SK-N-SH (cell line): ENCODE results near the gene PACSIN3. TPM values are rescaled to one million over a fixed set of nuclear protein-coding genes. Genes with fewer than 3 reads are reported as not detected.

Experiments
- CTCF ChIA-PET: fragments of 300-600, 350-600 bp; formaldehyde crosslinking; extraction: SDS; loops from one replicate; lab custom pipeline; 2021; lab: Yijun Ruan, JAX
- POLR2A ChIA-PET: fragments of 350-600 bp; sonication (Branson Sonifier 250); formaldehyde crosslinking; extraction: SDS; loops from one replicate; lab custom pipeline; 2020; ENCODE audit warnings: antibody characterized with exemption, inconsistent platforms; lab: Yijun Ruan, JAX
- DNase-seq: peaks from one replicate; pipeline ENCODE4 v3.0.0; 2012
- H2AFZ ChIP-seq: fragments of 200-600 bp; sonication (generic); 2 replicates; pipeline ENCODE4 v1.8.1; 2016; ENCODE audit warnings: antibody characterized with exemption, mild to moderate bottlenecking, low read depth
- H3F3A ChIP-seq: fragments of 200-600 bp; sonication (generic); replicated peaks from 2 replicates; pipeline ENCODE3; 2016; ENCODE audit warnings: antibody characterized with exemption, mild to moderate bottlenecking; ENCODE audit not compliant: insufficient read depth
- H3K27ac ChIP-seq, 2 experiments: fragments of 200-500 bp in 1 of 2; fragments of 200-600 bp in 1 of 2; sonication (Bioruptor generic) in 1 of 2; sonication (generic), shearing (Covaris generic) in 1 of 2; 2 replicates each; pipeline versions ENCODE4 v1.5.1 to v1.6.1; 2014 to 2016; ENCODE audit warnings: low read depth in 2 of 2, inconsistent platforms in 1 of 2, low read length in 1 of 2, mild to moderate bottlenecking in 1 of 2, mixed read lengths in 1 of 2
- H3K27me3 ChIP-seq: fragments of 200-600 bp; sonication (generic), shearing (Covaris generic); 2 replicates; pipeline ENCODE4 v1.6.1; 2016; ENCODE audit warnings: mixed run types; ENCODE audit not compliant: insufficient read depth
- H3K36me3 ChIP-seq, 2 experiments: fragments of 200-500 bp in 1 of 2; fragments of 200-600 bp in 1 of 2; sonication (Bioruptor generic) in 1 of 2; sonication (generic) in 1 of 2; replicated peaks in 1 of 2; 2 replicates each; pipeline versions ENCODE3 to v1.5.1; 2014 to 2016; ENCODE audit warnings: low read length in 1 of 2, mild to moderate bottlenecking in 1 of 2; ENCODE audit not compliant: insufficient read depth in 2 of 2, control insufficient read depth in 1 of 2
- H3K4me1 ChIP-seq, 2 experiments: fragments of 200-500 bp in 1 of 2; fragments of 200-600 bp in 1 of 2; sonication (Bioruptor generic) in 1 of 2; sonication (generic), shearing (Covaris generic) in 1 of 2; 2 replicates each; pipeline versions ENCODE4 v1.5.1 to v1.6.1; 2014 to 2016; ENCODE audit warnings: low read depth in 1 of 2, low read length in 1 of 2, mixed run types in 1 of 2; ENCODE audit not compliant: insufficient read depth in 2 of 2, control insufficient read depth in 1 of 2
- H3K4me2 ChIP-seq: fragments of 200-600 bp; sonication (generic), shearing (Covaris generic); 2 replicates; pipeline ENCODE4 v1.6.1; 2017; ENCODE audit warnings: mixed run types
- H3K4me3 ChIP-seq, 2 experiments: fragments of 200-500 bp in 1 of 2; fragments of 200-600 bp in 1 of 2; sonication (Bioruptor generic) in 1 of 2; sonication (generic), shearing (Covaris generic) in 1 of 2; 2 replicates each; pipeline versions ENCODE4 v1.5.1 to v1.8.1; 2014 to 2016; ENCODE audit warnings: low read depth in 2 of 2, inconsistent platforms in 1 of 2, low read length in 1 of 2, mild to moderate bottlenecking in 1 of 2, mixed read lengths in 1 of 2, moderate library complexity in 1 of 2
- H3K79me2 ChIP-seq: fragments of 200-600 bp; sonication (generic); 2 replicates; pipeline ENCODE4 v1.8.1; 2017; ENCODE audit warnings: mild to moderate bottlenecking; ENCODE audit not compliant: insufficient read depth
- H3K9ac ChIP-seq: fragments of 200-600 bp; sonication (generic); 2 replicates; pipeline ENCODE4 v1.6.1; 2017; ENCODE audit warnings: mixed run types
- H3K9me2 ChIP-seq: fragments of 200-600 bp; sonication (generic); 2 replicates; pipeline ENCODE4 v1.6.1; 2017; ENCODE audit warnings: mixed run types
- H3K9me3 ChIP-seq: fragments of 200-600 bp; sonication (generic); 2 replicates; pipeline ENCODE4 v1.6.1; 2017; ENCODE audit warnings: mixed run types, mild to moderate bottlenecking, moderate library complexity
- H4K20me1 ChIP-seq: fragments of 200-600 bp; sonication (generic); 2 replicates; pipeline ENCODE4 v1.6.1; 2017; ENCODE audit warnings: mild to moderate bottlenecking, mixed run types; ENCODE audit not compliant: insufficient read depth
- ELF1 ChIP-seq: IDR thresholded peaks from 2 replicates; pipeline ENCODE4 v1.4.0; 2012
- GATA2 ChIP-seq: sonication (generic); formaldehyde crosslinking; IDR thresholded peaks from 2 replicates; pipeline ENCODE4 v1.5.0; 2020; ENCODE audit warnings: mild to moderate bottlenecking, missing genetic modification reagents
- PBX3 ChIP-seq: IDR thresholded peaks from 2 replicates; pipeline ENCODE4; 2012
- POLR2AphosphoS5 ChIP-seq: IDR thresholded peaks from 2 replicates; pipeline ENCODE4 v1.6.1; 2012; ENCODE audit warnings: low read depth, low read length
- RAD21 ChIP-seq: IDR thresholded peaks from 2 replicates; pipeline ENCODE4 v1.6.1; 2012; ENCODE audit warnings: mild to moderate bottlenecking, low read length
- RFX5 ChIP-seq: IDR thresholded peaks from 2 replicates; pipeline ENCODE4 v1.6.1; 2012; ENCODE audit warnings: mild to moderate bottlenecking, improper control_type of control experiment, low read length
- TCF12 ChIP-seq: IDR thresholded peaks from 2 replicates; pipeline ENCODE4 v1.4.0; 2012
- USF2 ChIP-seq: fragments of 150-350 bp; IDR thresholded peaks from 2 replicates; pipeline ENCODE4 v1.6.1; 2017; ENCODE audit warnings: antibody characterized with exemption, low read length, low read depth, borderline replicate concordance
- YY1 ChIP-seq: IDR thresholded peaks from 2 replicates; pipeline ENCODE4 v1.4.0; 2012; ENCODE audit warnings: low read depth, mild to moderate bottlenecking
- WGBS: methylation state at CpG from one replicate; pipeline ENCODE4 v1.1.6; 2017; ENCODE audit warnings: low lambda C conversion rate; 5-methylcytosine and 5-hydroxymethylcytosine counted together
- polyA plus RNA-seq, 3 experiments: library from polyadenylated mRNA; depleted of rRNA; stranded (reverse); fragments of >200 nt; gene quantifications; 2 replicates each; pipeline ENCODE4 v1.2.3, GENCODE V29; 2012
- TF ChIP-seq, protein P1 (sequence below): IDR thresholded peaks from 2 replicates; pipeline ENCODE4 v1.4.0; 2012; ENCODE audit warnings: low read depth, borderline replicate concordance
- TF ChIP-seq, protein P2 (sequence below): IDR thresholded peaks from 2 replicates; pipeline ENCODE4 v1.4.0; 2012; ENCODE audit warnings: low read depth, borderline replicate concordance
- TF ChIP-seq, protein P3 (sequence below): fragments of 200-600 bp; sonication (generic); IDR thresholded peaks from 2 replicates; pipeline ENCODE4 v1.6.1; 2017; ENCODE audit warnings: antibody characterized with exemption, mild to moderate bottlenecking, moderate library complexity

PACSIN3 gene
- polyA plus RNA-seq, 1 of the 3 experiments (the other 2 are of a cell fraction), result 31.1 TPM

DNA sequence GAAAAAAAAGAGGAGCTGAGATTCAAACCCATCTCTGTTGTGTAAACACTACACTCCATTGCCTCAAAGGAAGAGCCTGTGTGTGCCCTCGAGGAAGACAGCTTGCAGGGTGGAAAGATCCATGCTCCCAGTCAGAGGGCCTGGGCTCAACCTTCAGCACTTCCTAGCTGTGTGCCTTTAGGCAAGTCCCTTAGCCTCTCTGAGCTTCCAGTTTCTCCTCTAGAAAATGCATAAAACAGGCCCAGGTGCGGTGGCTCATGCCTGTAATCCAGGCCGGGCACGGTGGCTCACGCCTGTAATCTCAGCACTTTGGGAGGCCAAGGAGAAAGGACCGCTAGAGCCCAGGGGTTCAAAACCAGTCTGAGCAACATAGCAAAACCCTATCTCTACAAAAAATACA is 5.0 kb downstream of the PACSIN3 start:
- CTCF ChIA-PET, result interaction anchor here (1.1 to 1.3 kb wide), 3 partner anchors 78 to 173 kb away, joined by 3 to 7 read pairs (median 4); no protein-coding TSS in a partner anchor
- Histone ChIP-seq H3K9me3 (no peaks in the 10 kb centered on the region), H3K9ac (no peak overlapping the region), H3K9me2 (no peaks in the 10 kb centered on the region), H4K20me1 (no peaks in the 10 kb centered on the region), H3K4me1 (peaks cover 9 to 17% of the 10 kb centered on the region in 2 experiments; a peak in 2 of 4 replicates), H2AFZ (no peak overlapping the region), H3K27me3 (no peaks in the 10 kb centered on the region), H3K27ac (no peak overlapping the region), H3K36me3 (no peaks in the 10 kb centered on the region), H3K79me2 (peaks cover 13% of the 10 kb centered on the region), H3K4me3 (no peak overlapping the region), H3K4me2 (no peak overlapping the region), H3F3A (peaks cover 12% of the 10 kb centered on the region)
- WGBS, result 92% methylated on average over 6 of the region's 6 CpGs
- POLR2A ChIA-PET, result no interaction called here
- TF ChIP-seq, protein P1, sequence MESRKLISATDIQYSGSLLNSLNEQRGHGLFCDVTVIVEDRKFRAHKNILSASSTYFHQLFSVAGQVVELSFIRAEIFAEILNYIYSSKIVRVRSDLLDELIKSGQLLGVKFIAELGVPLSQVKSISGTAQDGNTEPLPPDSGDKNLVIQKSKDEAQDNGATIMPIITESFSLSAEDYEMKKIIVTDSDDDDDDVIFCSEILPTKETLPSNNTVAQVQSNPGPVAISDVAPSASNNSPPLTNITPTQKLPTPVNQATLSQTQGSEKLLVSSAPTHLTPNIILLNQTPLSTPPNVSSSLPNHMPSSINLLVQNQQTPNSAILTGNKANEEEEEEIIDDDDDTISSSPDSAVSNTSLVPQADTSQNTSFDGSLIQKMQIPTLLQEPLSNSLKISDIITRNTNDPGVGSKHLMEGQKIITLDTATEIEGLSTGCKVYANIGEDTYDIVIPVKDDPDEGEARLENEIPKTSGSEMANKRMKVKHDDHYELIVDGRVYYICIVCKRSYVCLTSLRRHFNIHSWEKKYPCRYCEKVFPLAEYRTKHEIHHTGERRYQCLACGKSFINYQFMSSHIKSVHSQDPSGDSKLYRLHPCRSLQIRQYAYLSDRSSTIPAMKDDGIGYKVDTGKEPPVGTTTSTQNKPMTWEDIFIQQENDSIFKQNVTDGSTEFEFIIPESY, result no peak
- no peak for TF ChIP-seq ELF1
- TF ChIP-seq YY1, result no peak
- no peak for TF ChIP-seq RFX5
- TF ChIP-seq, protein P2, sequence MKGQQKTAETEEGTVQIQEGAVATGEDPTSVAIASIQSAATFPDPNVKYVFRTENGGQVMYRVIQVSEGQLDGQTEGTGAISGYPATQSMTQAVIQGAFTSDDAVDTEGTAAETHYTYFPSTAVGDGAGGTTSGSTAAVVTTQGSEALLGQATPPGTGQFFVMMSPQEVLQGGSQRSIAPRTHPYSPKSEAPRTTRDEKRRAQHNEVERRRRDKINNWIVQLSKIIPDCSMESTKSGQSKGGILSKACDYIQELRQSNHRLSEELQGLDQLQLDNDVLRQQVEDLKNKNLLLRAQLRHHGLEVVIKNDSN, result no peak
- no peak for TF ChIP-seq POLR2AphosphoS5
- TF ChIP-seq, protein P3, sequence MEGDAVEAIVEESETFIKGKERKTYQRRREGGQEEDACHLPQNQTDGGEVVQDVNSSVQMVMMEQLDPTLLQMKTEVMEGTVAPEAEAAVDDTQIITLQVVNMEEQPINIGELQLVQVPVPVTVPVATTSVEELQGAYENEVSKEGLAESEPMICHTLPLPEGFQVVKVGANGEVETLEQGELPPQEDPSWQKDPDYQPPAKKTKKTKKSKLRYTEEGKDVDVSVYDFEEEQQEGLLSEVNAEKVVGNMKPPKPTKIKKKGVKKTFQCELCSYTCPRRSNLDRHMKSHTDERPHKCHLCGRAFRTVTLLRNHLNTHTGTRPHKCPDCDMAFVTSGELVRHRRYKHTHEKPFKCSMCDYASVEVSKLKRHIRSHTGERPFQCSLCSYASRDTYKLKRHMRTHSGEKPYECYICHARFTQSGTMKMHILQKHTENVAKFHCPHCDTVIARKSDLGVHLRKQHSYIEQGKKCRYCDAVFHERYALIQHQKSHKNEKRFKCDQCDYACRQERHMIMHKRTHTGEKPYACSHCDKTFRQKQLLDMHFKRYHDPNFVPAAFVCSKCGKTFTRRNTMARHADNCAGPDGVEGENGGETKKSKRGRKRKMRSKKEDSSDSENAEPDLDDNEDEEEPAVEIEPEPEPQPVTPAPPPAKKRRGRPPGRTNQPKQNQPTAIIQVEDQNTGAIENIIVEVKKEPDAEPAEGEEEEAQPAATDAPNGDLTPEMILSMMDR, result no peak
- no peak for TF ChIP-seq TCF12
- no peak for DNase-seq

GRCh38 chr11:47180006-47180787 is 6.0 kb downstream of the PACSIN3 start:
- H3K27ac ChIP-seq, result no peak overlapping the region
- H3F3A ChIP-seq, result peaks cover 12% of the 10 kb centered on the region
- WGBS, result 95% methylated on average over 20 of the region's 35 CpGs
- H3K36me3 ChIP-seq, result peaks cover 0 to 3% of the 10 kb centered on the region in 2 experiments
- no peaks in the 10 kb centered on the region for H4K20me1 ChIP-seq
- H3K79me2 ChIP-seq, result peaks cover 17% of the 10 kb centered on the region
- no peak overlapping the region for H3K9ac ChIP-seq
- CTCF ChIA-PET, result interaction anchor here (0.6 to 4.2 kb wide), 18 partner anchors 8 to 232 kb away, joined by 3 to 78 read pairs (median 4); partner anchors contain the start of genes ACP2, DDB2, NR1H3 and PACSIN3
- no peak for DNase-seq
- peaks cover 16 to 21% of the 10 kb centered on the region in 2 experiments for H3K4me1 ChIP-seq
- no peaks in the 10 kb centered on the region for H3K27me3 ChIP-seq
- H3K9me3 ChIP-seq, result no peaks in the 10 kb centered on the region
- no peak overlapping the region for H3K4me3 ChIP-seq
- H3K9me2 ChIP-seq, result no peaks in the 10 kb centered on the region
- no peak overlapping the region for H3K4me2 ChIP-seq
- no peak overlapping the region for H2AFZ ChIP-seq
- POLR2A ChIA-PET, result interaction anchor here (0.7 to 3.3 kb wide), 3 partner anchors 7 to 40 kb away, joined by 3 to 16 read pairs (median 3); partner anchors contain the start of gene DDB2
- TF ChIP-seq GATA2 (CRISPR knock-in tag) (no peak), RAD21 (no peak), RFX5 (no peak), TCF12 (no peak), PBX3 (no peak), USF2 (no peak)
- TF ChIP-seq, protein P1, result no peak
- TF ChIP-seq, protein P3, result no peak
